ENCODE results near the gene P2RY6.

The P2RY6 gene

GRCh38 chr11:73338279-73338678 is 66.1 kb downstream of the P2RY6 start:
- no peak for DNase-seq

GRCh38 chr11:73340164-73340563 is 68.0 kb downstream of the P2RY6 start:
- DNase-seq: no peak

DNA sequence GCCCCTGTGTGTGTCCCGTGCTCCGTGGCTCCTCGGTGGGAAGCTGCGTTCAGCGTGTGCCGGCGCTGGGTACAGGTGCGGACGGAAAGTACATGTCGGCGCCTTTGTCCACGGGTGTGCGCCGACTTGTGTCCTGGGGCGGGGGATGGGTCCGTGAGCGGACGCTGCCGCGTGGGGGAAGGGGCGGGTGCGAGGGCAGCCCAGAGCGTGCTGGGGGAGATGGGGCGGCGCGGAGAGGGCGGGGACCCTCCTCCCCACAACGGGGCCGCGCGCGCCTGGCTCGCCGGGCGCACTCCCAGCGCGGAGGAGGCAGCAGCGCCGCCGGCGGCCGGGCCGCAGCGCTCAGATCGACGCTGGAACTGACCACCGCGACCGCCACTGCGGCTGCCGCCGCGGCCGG is 70.5 kb downstream of the P2RY6 start:
- no peak for DNase-seq

- no peak for DNase-seq
Measured at GRCh38 chr11:73343076-73343873, 71.1 kb downstream of the P2RY6 start.

GRCh38 chr11:73344191-73344607 is 72.1 kb downstream of the P2RY6 start:
- no peak for DNase-seq

- DNase-seq: no peak
Measured at GRCh38 chr11:73345481-73346160, 73.5 kb downstream of the P2RY6 start.

GRCh38 chr11:73346186-73346935 is 74.2 kb downstream of the P2RY6 start:
- no peak for DNase-seq

DNA sequence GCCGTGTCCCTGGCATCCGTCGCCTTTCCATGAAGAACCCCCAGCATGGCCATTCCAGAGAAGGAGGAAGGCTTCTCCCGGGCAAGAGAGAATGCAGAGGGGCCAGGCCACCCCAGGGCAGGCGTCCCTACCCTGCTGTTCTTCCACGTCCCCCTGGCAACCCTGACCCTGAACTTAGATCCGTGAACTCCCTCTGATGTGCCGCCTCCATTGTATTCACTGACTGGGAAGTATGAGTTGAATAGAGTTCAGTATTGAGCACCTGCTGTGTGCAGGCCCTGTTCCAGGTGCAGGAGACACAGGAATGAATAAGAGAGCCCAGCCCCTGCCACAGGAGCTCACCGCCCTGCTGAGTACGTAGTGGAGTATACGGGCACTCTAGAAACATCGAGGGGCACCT is 74.9 kb downstream of the P2RY6 start:
- no peak for DNase-seq

All from activated CD8-positive, alpha-beta memory T cell treated with anti-CD3 and anti-CD28 coated beads, Interleukin-2, amount 50 U/mL, for 48 hours (primary cell).